ENCODE results near the gene SLC49A4.

DNA sequence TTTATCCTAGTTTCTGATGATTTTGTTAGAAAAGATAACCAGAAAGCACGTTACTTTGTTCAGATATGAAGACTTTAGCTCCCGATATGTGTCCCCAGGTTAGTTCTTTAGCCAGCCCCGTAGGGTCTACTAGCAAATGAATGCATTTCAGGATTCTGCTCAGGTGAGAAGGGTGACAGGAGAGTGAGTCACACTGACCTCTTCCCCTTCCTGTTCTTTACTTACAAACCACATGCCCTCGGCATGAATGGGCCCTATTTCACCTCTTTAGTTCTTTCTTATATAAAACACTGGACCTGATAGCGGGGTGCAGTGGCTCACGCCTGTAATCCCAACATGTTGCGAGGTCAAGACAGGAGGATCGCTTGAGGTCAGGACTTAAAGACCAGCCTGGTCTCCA, 98.4 kb downstream of the SLC49A4 start:
- TF ChIP-seq, protein P1, sequence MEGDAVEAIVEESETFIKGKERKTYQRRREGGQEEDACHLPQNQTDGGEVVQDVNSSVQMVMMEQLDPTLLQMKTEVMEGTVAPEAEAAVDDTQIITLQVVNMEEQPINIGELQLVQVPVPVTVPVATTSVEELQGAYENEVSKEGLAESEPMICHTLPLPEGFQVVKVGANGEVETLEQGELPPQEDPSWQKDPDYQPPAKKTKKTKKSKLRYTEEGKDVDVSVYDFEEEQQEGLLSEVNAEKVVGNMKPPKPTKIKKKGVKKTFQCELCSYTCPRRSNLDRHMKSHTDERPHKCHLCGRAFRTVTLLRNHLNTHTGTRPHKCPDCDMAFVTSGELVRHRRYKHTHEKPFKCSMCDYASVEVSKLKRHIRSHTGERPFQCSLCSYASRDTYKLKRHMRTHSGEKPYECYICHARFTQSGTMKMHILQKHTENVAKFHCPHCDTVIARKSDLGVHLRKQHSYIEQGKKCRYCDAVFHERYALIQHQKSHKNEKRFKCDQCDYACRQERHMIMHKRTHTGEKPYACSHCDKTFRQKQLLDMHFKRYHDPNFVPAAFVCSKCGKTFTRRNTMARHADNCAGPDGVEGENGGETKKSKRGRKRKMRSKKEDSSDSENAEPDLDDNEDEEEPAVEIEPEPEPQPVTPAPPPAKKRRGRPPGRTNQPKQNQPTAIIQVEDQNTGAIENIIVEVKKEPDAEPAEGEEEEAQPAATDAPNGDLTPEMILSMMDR (IDR thresholded peaks at IDR 0.05), result no peak
- TF ChIP-seq CHD4 (IDR thresholded peaks at IDR 0.05; ENCODE audit: borderline replicate concordance) (no peak), EP300 (IDR thresholded peaks at IDR 0.05) (no peak)
- TF ChIP-seq, protein P2, sequence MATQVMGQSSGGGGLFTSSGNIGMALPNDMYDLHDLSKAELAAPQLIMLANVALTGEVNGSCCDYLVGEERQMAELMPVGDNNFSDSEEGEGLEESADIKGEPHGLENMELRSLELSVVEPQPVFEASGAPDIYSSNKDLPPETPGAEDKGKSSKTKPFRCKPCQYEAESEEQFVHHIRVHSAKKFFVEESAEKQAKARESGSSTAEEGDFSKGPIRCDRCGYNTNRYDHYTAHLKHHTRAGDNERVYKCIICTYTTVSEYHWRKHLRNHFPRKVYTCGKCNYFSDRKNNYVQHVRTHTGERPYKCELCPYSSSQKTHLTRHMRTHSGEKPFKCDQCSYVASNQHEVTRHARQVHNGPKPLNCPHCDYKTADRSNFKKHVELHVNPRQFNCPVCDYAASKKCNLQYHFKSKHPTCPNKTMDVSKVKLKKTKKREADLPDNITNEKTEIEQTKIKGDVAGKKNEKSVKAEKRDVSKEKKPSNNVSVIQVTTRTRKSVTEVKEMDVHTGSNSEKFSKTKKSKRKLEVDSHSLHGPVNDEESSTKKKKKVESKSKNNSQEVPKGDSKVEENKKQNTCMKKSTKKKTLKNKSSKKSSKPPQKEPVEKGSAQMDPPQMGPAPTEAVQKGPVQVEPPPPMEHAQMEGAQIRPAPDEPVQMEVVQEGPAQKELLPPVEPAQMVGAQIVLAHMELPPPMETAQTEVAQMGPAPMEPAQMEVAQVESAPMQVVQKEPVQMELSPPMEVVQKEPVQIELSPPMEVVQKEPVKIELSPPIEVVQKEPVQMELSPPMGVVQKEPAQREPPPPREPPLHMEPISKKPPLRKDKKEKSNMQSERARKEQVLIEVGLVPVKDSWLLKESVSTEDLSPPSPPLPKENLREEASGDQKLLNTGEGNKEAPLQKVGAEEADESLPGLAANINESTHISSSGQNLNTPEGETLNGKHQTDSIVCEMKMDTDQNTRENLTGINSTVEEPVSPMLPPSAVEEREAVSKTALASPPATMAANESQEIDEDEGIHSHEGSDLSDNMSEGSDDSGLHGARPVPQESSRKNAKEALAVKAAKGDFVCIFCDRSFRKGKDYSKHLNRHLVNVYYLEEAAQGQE (IDR thresholded peaks at IDR 0.05), result no peak

Data from A549 (cell line).